NCI-H460 (cell line): ENCODE results near the gene DPYD. TPM values are rescaled to one million over a fixed set of nuclear protein-coding genes. Genes with fewer than 3 reads are reported as not detected.
"Not testable (repeated sequence)": the region's sequence is repeated elsewhere in the genome, so short reads cannot be mapped to it uniquely, and the experiment has no call there.

ENCODE experiments used
- DNase-seq: peaks from one replicate; pipeline ENCODE4 v3.0.0-alpha.2; 2016; ENCODE audit warnings: low read depth; ENCODE audit errors: extremely low read depth
- total RNA-seq: library from RNA; depleted of rRNA; stranded (reverse); fragments of >200 nt; shearing (Covaris generic); gene quantifications from 2 replicates; pipeline ENCODE4 v1.2.3, GENCODE V29; 2014

DPYD gene
- total RNA-seq, 1 experiment from 2014 or later = 7.9 TPM

DNA sequence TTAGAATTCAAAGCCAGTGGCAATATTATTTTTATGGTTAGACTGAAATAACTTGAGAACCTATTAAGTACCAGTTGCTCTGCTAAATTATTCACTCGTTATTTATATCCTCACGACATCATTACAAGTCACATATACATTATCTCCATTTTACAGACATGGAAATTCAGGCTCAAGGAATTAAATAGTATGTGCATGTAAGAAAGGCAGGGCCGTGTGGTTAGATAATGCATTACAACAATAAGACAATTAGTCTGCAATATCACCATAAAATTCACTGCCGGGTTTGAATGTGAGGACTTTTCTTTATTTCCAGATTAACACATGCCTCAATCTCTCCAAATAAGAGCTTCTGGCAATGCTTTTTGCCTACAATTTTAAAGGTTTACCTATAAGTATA is 675.8 kb downstream of the DPYD start:
- DNase-seq = no peak

- DNase-seq = no peak
Measured at GRCh38 chr1:97243973-97244560, 676.8 kb downstream of the DPYD start.

DNA sequence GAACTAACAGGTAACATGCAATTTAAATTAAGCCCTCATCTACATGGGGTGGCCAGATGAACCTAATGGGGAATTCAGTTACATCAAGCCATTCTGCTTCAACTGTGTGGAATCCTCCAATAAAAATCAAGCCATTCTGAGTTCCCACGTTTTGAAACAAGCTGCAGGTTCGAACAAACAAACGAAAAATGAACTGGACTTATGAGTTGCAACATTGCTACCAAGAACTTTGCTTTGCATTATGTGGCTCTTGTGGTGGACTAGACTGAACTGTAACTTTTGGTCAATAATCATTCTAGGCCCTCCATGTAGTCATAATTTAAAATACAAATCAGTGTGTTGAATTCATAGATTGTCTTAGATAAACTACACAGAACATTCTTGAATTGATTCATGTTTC is 682.0 kb downstream of the DPYD start:
- no peak for DNase-seq

- not testable (repeated sequence) for DNase-seq
Measured at GRCh38 chr1:97231354-97231753, 689.5 kb downstream of the DPYD start.

- no peak for DNase-seq
Measured at GRCh38 chr1:97212671-97213070, 708.2 kb downstream of the DPYD start.

- no peak for DNase-seq
Measured at GRCh38 chr1:97210307-97210706, 710.5 kb downstream of the DPYD start.

DNA sequence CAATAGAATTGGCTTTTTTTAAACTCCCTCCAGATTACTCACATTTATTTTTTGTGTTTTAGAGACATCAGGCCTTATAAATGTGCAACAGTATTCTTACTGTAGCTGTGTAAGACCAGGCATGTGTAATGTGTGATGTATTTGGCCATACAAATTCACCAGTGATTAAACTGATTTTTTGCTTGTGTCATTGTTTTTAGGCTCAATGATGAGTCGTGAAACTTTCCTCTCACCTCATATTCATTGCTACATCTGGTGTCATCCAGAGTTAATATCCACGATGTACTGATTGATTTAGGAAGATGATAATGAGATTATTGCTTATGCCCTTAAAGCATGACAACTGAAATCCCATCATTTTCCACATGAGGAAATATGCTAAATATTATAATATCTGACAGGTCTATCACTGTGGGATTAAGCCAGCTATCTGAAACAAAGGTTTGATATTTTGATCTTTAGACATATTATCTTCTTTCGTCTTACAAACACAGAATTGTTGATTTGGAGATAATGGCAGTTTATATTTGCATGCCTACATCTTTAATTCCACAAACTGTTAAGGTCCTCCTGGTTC is 711.4 kb downstream of the DPYD start:
- no peak for DNase-seq

DNA sequence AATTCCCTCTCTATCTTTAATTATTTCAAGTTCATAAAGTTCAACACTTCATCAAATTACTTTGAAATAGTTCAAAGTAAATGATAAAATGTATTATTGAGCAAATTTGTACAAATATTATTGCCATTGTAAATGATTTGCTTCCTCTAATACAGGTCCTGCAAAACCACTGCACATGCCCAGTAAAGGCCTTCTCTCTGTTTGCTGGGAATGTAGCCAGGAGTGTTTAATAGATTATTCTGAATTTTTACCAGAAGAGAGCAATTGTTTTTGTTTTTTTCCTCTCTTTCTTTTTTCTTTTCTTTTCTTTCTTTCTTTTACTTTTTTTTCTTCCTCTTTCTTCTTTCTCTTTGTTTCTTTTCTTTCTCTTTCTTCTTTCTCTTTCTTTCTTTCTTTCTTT is 713.0 kb downstream of the DPYD start:
- no peak for DNase-seq

GRCh38 chr1:97204468-97204867 is 716.4 kb downstream of the DPYD start:
- DNase-seq = no peak

DNA sequence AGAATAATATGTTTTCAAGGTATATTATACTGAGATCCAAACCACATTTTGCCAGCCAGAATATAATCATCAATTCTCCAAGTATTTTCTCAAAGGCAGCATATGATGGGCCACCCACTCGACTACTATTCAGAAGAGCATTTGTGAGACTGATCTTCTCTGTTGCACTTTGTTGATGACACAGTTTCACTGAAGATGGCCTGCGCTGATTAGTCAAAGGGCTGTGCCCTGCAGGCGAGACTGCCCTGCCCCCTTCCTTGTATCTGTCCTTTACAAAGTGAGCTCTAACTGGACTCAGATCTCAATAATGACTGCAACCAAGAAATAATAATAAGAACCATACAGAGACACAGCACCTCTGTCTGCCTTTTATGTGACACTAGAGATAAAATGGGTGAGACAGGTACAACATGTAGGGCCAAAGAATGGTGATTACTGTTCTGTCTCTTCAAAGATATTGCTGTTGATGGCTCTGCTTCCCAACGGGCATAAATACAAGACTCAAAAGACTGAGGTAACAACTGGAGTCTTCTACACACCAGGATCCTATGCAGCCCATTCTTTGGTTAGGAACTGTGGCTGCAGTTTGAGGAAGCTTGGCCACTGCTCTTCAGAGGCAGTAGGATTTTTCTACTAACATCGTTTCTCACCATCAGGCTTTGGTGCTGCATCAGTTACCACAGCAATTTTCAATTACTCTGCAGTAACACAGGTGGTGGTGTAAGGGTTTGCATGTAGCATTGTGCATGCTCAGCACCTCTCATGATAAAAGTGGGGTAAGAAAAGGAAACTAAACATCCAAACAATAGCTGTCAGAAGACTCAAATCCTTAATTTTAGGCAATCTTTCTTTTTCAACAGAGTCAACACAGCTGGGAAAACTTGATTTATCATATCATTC is 718.1 kb downstream of the DPYD start:
- no peak for DNase-seq

DNA sequence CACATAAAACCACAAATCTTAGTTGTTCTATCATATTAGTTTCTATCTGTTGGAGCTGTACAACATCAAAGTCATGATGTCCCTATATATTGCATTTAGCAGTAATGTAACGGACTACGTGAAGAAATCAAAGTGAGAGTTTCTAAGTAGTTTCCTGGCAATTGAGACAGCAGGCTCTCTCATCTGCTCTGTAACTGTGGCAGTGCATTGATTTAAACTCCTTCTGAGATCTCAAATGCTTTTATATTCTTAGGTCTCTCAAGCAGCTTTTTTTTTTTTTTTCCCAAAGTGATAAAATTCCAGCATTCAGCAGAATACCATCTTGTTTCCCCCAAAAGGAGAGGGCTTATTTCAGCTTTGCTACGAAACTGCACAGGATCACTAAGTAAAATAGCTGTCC is 719.2 kb downstream of the DPYD start:
- DNase-seq = no peak

DNA sequence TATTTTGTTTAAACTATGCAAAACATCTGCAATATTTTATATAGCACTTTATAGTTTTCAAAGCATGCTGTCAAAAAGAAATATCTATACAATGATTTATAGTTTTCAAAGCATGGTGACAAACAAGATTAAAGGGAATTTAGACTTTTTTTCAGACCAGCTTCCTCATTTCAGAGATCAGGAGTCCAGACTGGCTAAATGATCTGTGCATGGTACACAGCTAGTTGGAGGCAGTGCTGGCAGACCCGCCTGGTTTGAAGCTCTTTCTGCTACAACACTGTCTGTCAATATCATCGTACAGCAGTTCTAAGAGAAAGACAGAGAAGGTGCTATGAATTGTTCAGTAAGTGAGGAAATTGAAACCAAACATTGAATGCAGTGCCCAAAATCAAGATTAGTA is 720.2 kb downstream of the DPYD start:
- no peak for DNase-seq

DNA sequence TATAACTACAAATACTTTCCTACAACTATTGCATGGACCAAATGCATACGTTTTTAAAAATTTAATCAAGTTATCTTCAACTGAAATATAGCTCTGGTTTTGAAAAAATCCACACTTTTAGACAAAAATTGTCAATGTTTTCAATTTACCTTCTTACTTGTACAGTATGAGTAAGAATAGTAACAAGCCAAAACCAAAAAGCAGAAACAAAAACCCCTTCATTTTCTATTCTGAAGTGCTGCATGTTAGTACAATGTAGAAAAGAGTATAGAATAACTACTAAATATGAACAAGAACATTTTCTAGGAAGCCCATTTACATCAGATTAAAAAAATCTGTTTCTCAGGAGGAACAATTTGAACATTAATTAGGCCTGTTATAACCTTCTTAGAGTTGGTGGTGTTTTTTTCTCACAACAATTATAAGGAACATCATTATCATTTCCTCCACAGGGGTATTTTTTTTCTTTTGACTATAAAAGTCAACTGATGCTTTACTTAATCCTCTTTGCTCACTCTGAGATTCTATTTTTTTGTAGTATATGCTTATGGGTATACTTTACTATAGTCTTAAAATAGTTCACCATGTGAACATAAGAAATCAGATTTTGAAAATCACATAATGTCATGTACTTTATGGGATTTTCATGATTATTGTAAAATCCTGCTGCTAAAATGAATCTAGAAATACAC is 723.9 kb downstream of the DPYD start:
- DNase-seq = no peak

DNA sequence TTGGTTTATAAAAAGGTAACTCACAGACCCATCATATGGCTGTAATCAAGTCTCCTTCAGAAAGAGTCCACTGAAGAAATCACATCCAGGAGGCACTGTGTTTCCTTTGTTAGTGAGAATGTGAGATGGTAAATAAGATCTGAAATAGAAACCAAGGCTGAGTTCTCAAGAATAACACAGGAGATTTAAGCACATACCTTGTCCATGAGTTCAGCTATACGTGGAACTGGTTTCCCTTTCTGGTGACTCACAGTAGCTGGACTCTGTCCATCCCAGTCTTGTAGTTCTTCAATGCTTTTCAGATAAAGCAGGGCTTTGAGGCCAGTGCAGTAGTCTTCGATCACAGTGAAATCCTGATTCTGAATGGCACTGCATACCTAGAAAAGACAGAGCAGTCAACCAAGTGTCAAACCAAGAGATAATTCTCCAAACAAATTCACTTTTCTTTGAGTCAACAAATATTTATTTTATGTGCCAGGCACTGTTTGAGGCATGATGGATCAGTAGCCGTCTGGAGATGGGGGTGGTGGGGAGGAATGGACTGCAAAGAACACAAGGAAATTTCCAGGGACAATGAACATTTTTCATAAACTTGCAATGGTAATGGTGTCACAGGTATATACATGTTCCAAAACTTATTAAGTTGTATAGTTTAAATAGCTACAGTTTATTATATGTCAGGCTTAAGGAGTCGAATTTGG is 727.8 kb downstream of the DPYD start:
- DNase-seq = no peak

DNA sequence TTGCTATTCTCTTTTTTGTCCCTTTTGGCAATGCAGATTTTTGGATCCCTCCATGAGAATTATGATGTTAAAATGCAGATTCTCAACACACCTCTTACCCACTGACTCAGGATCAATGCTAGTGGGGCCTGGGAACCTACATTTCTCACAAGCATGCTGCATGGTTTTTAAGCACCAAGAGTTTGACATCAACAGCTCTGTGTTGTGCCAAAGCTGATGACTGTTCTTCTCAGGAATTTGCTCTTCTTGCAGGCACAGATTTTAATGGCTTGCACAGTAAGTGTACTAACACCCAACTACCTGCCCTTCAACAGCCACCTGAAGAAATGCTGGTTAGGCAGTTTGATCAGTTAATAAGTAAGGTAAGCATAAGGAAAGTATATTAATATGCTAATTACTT is 730.5 kb downstream of the DPYD start:
- DNase-seq = no peak

DNA sequence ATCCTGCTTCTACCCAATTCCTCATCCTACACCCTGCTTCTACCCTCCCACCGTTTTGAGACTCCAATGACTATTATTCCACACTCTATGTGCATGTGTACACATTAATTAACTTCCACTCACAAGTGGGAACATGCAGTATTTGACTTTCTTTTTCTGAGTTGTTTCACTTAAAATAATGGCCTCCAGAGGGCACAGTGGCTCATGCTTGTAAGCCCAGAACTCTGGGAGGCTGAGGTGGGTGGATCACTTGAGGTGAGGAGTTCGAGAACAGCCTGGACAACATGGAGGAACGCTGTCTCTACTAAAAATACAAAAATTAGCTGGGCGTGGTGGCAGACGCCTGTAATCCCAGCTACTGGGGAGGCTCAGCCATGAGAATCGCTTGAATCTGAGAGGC is 734.5 kb downstream of the DPYD start:
- no peak for DNase-seq

DNA sequence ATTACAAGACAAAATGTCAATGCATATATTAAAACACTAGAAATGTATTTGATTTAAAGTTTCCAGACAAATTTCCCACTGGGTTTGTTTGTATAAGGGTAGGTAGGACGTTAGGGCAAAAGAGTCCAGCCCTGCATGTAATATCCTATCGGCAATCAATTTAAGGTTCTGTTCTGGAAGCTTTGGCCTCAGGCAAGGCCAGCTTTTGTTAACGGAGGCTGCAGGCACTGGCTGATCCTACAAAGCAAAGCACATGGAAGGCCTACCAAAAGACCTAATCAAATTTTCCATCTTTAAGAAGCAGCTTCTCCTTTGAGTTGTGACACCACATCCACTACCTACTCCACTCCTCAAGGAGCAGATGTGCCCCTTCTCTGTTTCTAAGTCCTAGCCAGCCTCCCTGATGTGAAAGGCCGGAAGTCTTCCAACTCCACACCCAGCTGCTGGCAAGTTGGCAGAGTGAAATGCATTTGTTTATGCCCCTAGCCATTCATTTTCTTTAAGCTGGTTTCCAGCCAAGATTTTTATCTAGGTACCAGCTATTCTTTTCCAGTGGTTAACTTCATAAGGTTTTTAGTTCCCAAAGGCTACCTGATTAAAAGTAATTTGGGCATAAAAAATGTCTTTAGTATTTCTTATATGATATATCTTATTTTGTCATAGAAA is 746.7 kb downstream of the DPYD start:
- no peak for DNase-seq

- no peak for DNase-seq
Measured at GRCh38 chr1:97170300-97170699, 750.5 kb downstream of the DPYD start.

DNA sequence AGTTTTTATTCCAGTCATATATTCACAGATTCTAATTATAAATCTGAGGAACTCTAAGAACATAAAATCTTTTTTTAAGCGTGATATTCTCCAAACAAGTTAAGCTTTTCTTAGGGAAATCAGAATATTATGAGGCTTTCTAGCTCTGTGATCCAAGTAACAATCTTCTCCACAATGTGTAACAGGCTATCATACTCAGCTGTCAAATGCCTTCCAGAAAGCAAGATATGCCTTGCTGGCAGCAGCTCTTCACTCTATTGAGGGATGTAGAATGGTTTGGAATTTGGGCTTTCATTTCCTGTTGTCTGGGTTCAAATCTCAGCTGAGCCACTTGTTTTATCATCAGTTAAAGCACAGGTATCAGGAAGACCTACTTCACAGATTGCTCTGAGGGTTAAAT is 752.8 kb downstream of the DPYD start:
- no peak for DNase-seq

GRCh38 chr1:97167246-97167645 is 753.6 kb downstream of the DPYD start:
- DNase-seq = no peak
